CD8-positive, alpha-beta memory T cell (primary cell): ENCODE measurements around the gene SGCD. TPM values are rescaled to one million over a fixed set of nuclear protein-coding genes. Genes with fewer than 3 reads are reported as not detected.

ENCODE experiments used
- CTCF ChIA-PET: fragments of 350-600 bp; sonication (Branson Sonifier 250); formaldehyde crosslinking; loops from one replicate; lab custom pipeline; 2021; ENCODE audit warnings: antibody characterized with exemption; lab: Charles Lee
- POLR2A ChIA-PET: fragments of 350-600 bp; sonication (Branson Sonifier 250); formaldehyde crosslinking; loops from one replicate; lab custom pipeline; 2021; ENCODE audit warnings: antibody characterized with exemption; lab: Charles Lee
- DNase-seq, 5 donors: peaks; one replicate each; pipeline versions ENCODE4 v3.0.0 to v3.0.0-alpha.2; 2020 to 2022; ENCODE audit warnings: mixed read lengths in 1 of 5
- H3K27ac ChIP-seq: one replicate; pipeline ENCODE4 v1.7.0; 2013; ENCODE audit warnings: low read depth, mild to moderate bottlenecking, low read length, moderate library complexity
- H3K27me3 ChIP-seq: 2 replicates; pipeline ENCODE4 v1.7.0; 2013; ENCODE audit warnings: low read length, mild to moderate bottlenecking; ENCODE audit not compliant: insufficient read depth, poor library complexity, severe bottlenecking
- H3K36me3 ChIP-seq: 2 replicates; pipeline ENCODE4 v1.7.0; 2013; ENCODE audit warnings: mild to moderate bottlenecking, low read length, moderate library complexity; ENCODE audit not compliant: insufficient read depth
- H3K4me1 ChIP-seq: 2 replicates; pipeline ENCODE4 v1.7.0; 2013; ENCODE audit warnings: mild to moderate bottlenecking, low read length, moderate library complexity; ENCODE audit not compliant: insufficient read depth
- H3K4me3 ChIP-seq: 2 replicates; pipeline ENCODE4 v1.7.0; 2013; ENCODE audit warnings: mild to moderate bottlenecking, low read length
- H3K9me3 ChIP-seq: 2 replicates; pipeline ENCODE4 v1.7.0; 2013; ENCODE audit warnings: mild to moderate bottlenecking, low read length
- H3K27ac Mint-ChIP-seq, 8 donors: one replicate each; pipeline ENCODE4 v1.8.0; 2020 to 2021; ENCODE audit warnings: mixed read lengths in 8 of 8, mild to moderate bottlenecking in 6 of 8, inconsistent platforms in 3 of 8, moderate library complexity in 3 of 8
- H3K27me3 Mint-ChIP-seq, 2 donors: one replicate each; pipeline ENCODE4 v1.8.0; 2020 to 2021; ENCODE audit warnings: mixed read lengths in 2 of 2, mild to moderate bottlenecking in 1 of 2, moderate library complexity in 1 of 2
- H3K36me3 Mint-ChIP-seq, 3 donors: one replicate each; pipeline ENCODE4 v1.8.0; 2020 to 2021; ENCODE audit warnings: mixed read lengths in 3 of 3, inconsistent platforms in 1 of 3, mild to moderate bottlenecking in 1 of 3
- H3K4me1 Mint-ChIP-seq, 3 donors: one replicate each; pipeline ENCODE4 v1.8.0; 2020 to 2021; ENCODE audit warnings: mixed read lengths in 3 of 3, inconsistent platforms in 1 of 3, mild to moderate bottlenecking in 1 of 3
- H3K4me3 Mint-ChIP-seq, 7 donors: one replicate each; pipeline ENCODE4 v1.8.0; 2020 to 2021; ENCODE audit warnings: mixed read lengths in 7 of 7, mild to moderate bottlenecking in 6 of 7, moderate library complexity in 4 of 7, inconsistent platforms in 2 of 7
- H3K9me3 Mint-ChIP-seq, 5 donors: one replicate each; pipeline ENCODE4 v1.8.0; 2020 to 2022; ENCODE audit warnings: mixed read lengths in 5 of 5, mild to moderate bottlenecking in 3 of 5, moderate library complexity in 2 of 5, inconsistent platforms in 1 of 5
- polyA plus RNA-seq: library from polyadenylated mRNA; unstranded; fragments of 300-500 nt; fragmentation: Illumina TruSeq; gene quantifications from one replicate; pipeline ENCODE4 v1.2.3, GENCODE V29; 2021
- total RNA-seq, 2 experiments: library from RNA; stranded (reverse); gene quantifications; one replicate each; pipeline ENCODE4 v1.2.3, GENCODE V29; 2021

The SGCD gene
- total and polyA plus RNA-seq, 3 experiments from 2014 or later = 0.11 to 0.14 (median 0.11) TPM

- Histone ChIP-seq H3K27ac (no peak overlapping the region), H3K4me1 (no peaks in the 10 kb centered on the region), H3K36me3 (no peaks in the 10 kb centered on the region), H3K4me3 (no peak overlapping the region), H3K9me3 (no peaks in the 10 kb centered on the region), H3K27me3 (no peaks in the 10 kb centered on the region)
- Mint-ChIP-seq H3K27me3 (peaks cover 13 to 61% of the 10 kb centered on the region in 2 donors), H3K36me3 (no peaks in the 10 kb centered on the region), H3K4me3 (no peak overlapping the region), H3K9me3 (no peaks in the 10 kb centered on the region), H3K4me1 (no peaks in the 10 kb centered on the region), H3K27ac (no peak overlapping the region)
- DNase-seq = no peak
- POLR2A ChIA-PET = no interaction called here
- CTCF ChIA-PET = interaction anchor here (1.1 kb wide), 1 partner anchor 248 kb away, joined by 5 read pairs; no protein-coding TSS in a partner anchor
Observed at GRCh38 chr5:156686380-156686779, 359.4 kb downstream of the SGCD start.

DNA sequence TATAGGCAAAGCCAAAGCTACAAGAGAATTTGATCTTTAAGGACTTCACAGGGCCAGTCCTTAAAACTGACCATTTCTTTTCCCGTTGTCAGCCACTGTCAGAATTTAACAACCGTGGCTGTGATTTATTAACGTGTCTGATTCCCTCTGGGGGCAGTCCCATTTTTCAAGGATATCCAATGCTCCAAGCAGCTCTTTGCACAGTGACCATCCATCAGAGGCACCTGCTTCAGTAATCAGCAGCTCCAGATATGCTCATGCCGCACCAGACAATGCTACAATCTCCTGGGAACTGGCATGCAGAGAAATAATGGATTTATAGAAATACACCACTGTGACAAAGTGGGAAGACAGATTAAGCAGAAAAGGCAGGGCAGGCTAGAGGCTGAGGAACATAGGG lies 359.8 kb downstream of the SGCD start:
- H3K9me3 ChIP-seq = no peaks in the 10 kb centered on the region
- no peak overlapping the region for H3K27ac Mint-ChIP-seq
- H3K4me1 Mint-ChIP-seq = no peaks in the 10 kb centered on the region
- no peaks in the 10 kb centered on the region for H3K36me3 ChIP-seq
- peaks cover 13 to 59% of the 10 kb centered on the region in 2 donors for H3K27me3 Mint-ChIP-seq
- no peaks in the 10 kb centered on the region for H3K4me1 ChIP-seq
- ChIA-PET CTCF (interaction anchor here (1.1 kb wide), 1 partner anchor 248 kb away, joined by 5 read pairs; no protein-coding TSS in a partner anchor), POLR2A (no interaction called here)
- no peaks in the 10 kb centered on the region for H3K9me3 Mint-ChIP-seq
- no peak overlapping the region for H3K27ac ChIP-seq
- H3K4me3 ChIP-seq = no peak overlapping the region
- H3K36me3 Mint-ChIP-seq = no peaks in the 10 kb centered on the region
- no peaks in the 10 kb centered on the region for H3K27me3 ChIP-seq
- H3K4me3 Mint-ChIP-seq = no peak overlapping the region
- no peak for DNase-seq

DNA sequence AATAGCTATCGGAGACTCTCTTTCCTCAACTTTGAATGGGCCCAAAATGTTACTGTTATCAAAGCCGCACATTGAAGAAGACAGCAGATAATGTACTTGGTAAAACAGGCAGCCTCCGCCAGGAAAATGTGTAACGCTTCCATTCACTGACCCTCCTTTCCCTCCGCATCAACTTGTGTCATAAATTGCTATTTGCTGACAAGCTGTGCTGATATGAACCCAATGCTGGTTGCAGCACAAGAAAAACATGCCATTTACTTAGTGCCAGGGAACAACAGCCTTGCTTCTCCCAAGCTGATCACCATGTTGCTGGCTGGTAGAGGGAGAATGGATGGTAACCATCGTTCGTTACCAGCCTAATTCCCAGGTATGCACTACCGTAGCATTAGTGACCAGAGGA lies 360.6 kb downstream of the SGCD start:
- POLR2A ChIA-PET = no interaction called here
- H3K4me1 Mint-ChIP-seq = no peaks in the 10 kb centered on the region
- H3K27ac ChIP-seq = no peak overlapping the region
- H3K4me1 ChIP-seq = no peaks in the 10 kb centered on the region
- H3K36me3 Mint-ChIP-seq = no peaks in the 10 kb centered on the region
- H3K9me3 ChIP-seq = no peaks in the 10 kb centered on the region
- H3K27me3 Mint-ChIP-seq = peaks cover 13 to 59% of the 10 kb centered on the region in 2 donors
- no peak overlapping the region for H3K4me3 ChIP-seq
- no peak overlapping the region for H3K27ac Mint-ChIP-seq
- no peaks in the 10 kb centered on the region for H3K9me3 Mint-ChIP-seq
- H3K27me3 ChIP-seq = no peaks in the 10 kb centered on the region
- H3K4me3 Mint-ChIP-seq = peak overlapping the region in 1 of 7 donors; percentile 32
- CTCF ChIA-PET = no interaction called here
- no peak for DNase-seq
- no peaks in the 10 kb centered on the region for H3K36me3 ChIP-seq

GRCh38 chr5:156691572-156691971 lies 364.6 kb downstream of the SGCD start:
- Mint-ChIP-seq H3K27me3 (peaks cover 8 to 31% of the 10 kb centered on the region in 2 donors), H3K4me1 (no peaks in the 10 kb centered on the region), H3K9me3 (no peaks in the 10 kb centered on the region), H3K36me3 (no peaks in the 10 kb centered on the region), H3K4me3 (no peak overlapping the region), H3K27ac (no peak overlapping the region)
- H3K4me1 ChIP-seq = no peaks in the 10 kb centered on the region
- H3K4me3 ChIP-seq = no peak overlapping the region
- no peak for DNase-seq
- H3K27me3 ChIP-seq = no peaks in the 10 kb centered on the region
- ChIA-PET POLR2A (no interaction called here), CTCF (no interaction called here)
- no peaks in the 10 kb centered on the region for H3K9me3 ChIP-seq
- H3K27ac ChIP-seq = no peak overlapping the region
- H3K36me3 ChIP-seq = no peaks in the 10 kb centered on the region

DNA sequence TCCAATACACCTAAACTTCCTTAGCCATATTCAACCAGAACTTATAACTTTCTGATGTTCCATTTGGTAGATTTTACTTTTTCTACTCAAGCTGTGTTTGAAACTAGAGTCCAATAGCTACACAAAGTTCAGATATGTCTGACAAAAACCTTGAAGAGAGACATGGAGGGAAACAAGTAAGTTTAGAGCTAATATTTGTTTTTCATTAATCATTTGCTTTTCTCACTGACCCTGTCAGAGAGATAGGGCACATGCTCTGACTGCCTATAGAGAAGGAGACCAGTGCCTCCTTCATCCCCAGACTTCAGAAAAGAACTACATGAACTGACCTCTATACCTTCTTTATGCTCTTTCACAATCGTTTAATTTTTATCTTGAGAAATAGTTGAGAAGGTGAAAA lies 366.1 kb downstream of the SGCD start:
- DNase-seq = no peak
- POLR2A ChIA-PET = no interaction called here
- H3K27me3 Mint-ChIP-seq = peaks cover 8 to 26% of the 10 kb centered on the region in 2 donors
- H3K4me3 Mint-ChIP-seq = no peak overlapping the region
- CTCF ChIA-PET = no interaction called here
- no peaks in the 10 kb centered on the region for H3K9me3 Mint-ChIP-seq
- H3K9me3 ChIP-seq = no peaks in the 10 kb centered on the region
- H3K4me1 ChIP-seq = no peaks in the 10 kb centered on the region
- H3K36me3 ChIP-seq = no peaks in the 10 kb centered on the region
- no peaks in the 10 kb centered on the region for H3K27me3 ChIP-seq
- H3K27ac ChIP-seq = no peak overlapping the region
- H3K27ac Mint-ChIP-seq = no peak overlapping the region
- H3K36me3 Mint-ChIP-seq = no peaks in the 10 kb centered on the region
- H3K4me3 ChIP-seq = no peak overlapping the region
- H3K4me1 Mint-ChIP-seq = no peaks in the 10 kb centered on the region

DNA sequence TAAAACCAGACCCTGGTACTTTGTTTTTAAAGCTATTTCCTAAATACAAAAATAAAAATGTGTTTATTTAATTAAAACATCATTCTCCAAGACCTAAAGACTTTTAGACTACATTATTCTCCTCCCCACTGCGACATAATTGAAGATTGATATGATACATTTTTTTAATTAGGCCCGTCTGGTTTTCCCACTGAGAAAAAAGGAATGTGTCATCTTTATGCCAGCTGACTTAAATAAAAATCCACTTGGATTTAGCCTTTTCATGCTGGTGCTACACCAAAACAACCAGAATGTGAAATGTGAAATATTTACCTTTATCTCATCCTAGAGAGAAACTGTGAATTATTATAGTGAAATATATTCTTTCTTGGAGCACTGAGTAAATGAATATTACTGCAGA lies 367.6 kb downstream of the SGCD start:
- no peaks in the 10 kb centered on the region for H3K36me3 Mint-ChIP-seq
- no peak overlapping the region for H3K4me3 ChIP-seq
- no peaks in the 10 kb centered on the region for H3K9me3 ChIP-seq
- H3K27me3 ChIP-seq = no peaks in the 10 kb centered on the region
- no peaks in the 10 kb centered on the region for H3K9me3 Mint-ChIP-seq
- H3K27ac Mint-ChIP-seq = no peak overlapping the region
- CTCF ChIA-PET = no interaction called here
- POLR2A ChIA-PET = no interaction called here
- DNase-seq = no peak
- H3K27me3 Mint-ChIP-seq = peaks cover 4 to 19% of the 10 kb centered on the region in 2 donors
- no peaks in the 10 kb centered on the region for H3K4me1 ChIP-seq
- H3K4me3 Mint-ChIP-seq = no peak overlapping the region
- H3K4me1 Mint-ChIP-seq = no peaks in the 10 kb centered on the region
- no peaks in the 10 kb centered on the region for H3K36me3 ChIP-seq
- H3K27ac ChIP-seq = no peak overlapping the region

- Mint-ChIP-seq H3K9me3 (no peaks in the 10 kb centered on the region), H3K4me1 (no peaks in the 10 kb centered on the region), H3K4me3 (no peak overlapping the region), H3K36me3 (no peaks in the 10 kb centered on the region), H3K27ac (no peak overlapping the region), H3K27me3 (peaks cover 2 to 19% of the 10 kb centered on the region in 2 donors)
- ChIA-PET POLR2A (no interaction called here), CTCF (no interaction called here)
- Histone ChIP-seq H3K4me3 (no peak overlapping the region), H3K4me1 (no peaks in the 10 kb centered on the region), H3K27ac (no peak overlapping the region), H3K9me3 (no peaks in the 10 kb centered on the region), H3K27me3 (no peaks in the 10 kb centered on the region), H3K36me3 (no peaks in the 10 kb centered on the region)
- no peak for DNase-seq
Observed at GRCh38 chr5:156695774-156696173, 368.8 kb downstream of the SGCD start.

- H3K27ac Mint-ChIP-seq = no peak overlapping the region
- ChIA-PET CTCF (no interaction called here), POLR2A (no interaction called here)
- Histone ChIP-seq H3K27ac (no peak overlapping the region), H3K9me3 (no peaks in the 10 kb centered on the region), H3K4me1 (no peaks in the 10 kb centered on the region), H3K4me3 (no peak overlapping the region), H3K36me3 (no peaks in the 10 kb centered on the region), H3K27me3 (no peaks in the 10 kb centered on the region)
- H3K4me1 Mint-ChIP-seq = no peaks in the 10 kb centered on the region
- no peaks in the 10 kb centered on the region for H3K9me3 Mint-ChIP-seq
- no peak for DNase-seq
- H3K36me3 Mint-ChIP-seq = no peaks in the 10 kb centered on the region
- H3K4me3 Mint-ChIP-seq = no peak overlapping the region
- H3K27me3 Mint-ChIP-seq = peaks cover 1 to 19% of the 10 kb centered on the region in 2 donors
Observed at GRCh38 chr5:156698323-156698722, 371.4 kb downstream of the SGCD start.

DNA sequence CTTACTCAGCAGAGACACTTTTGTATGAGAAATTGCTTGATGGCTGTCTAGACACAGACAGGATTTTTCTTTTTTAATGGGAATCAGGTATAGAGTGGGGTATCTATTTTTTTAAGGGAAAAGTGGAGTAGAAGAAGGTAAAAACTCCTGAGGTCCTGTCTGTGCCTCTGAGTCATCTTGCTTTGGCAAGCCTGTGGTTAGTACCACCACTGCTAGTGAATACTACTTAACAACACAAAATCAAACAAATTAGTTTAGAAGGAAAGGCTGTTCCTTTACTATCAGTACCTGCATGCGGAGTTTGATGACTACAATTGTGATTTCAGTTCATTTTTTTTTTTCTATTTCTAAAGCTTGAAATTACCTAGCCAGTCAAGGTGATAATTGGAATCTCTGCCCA lies 372.2 kb downstream of the SGCD start:
- Mint-ChIP-seq H3K27ac (peak overlapping the region in 1 of 8 donors; percentile 24), H3K27me3 (peaks cover 1 to 19% of the 10 kb centered on the region in 2 donors), H3K4me3 (no peak overlapping the region), H3K4me1 (no peaks in the 10 kb centered on the region), H3K9me3 (no peaks in the 10 kb centered on the region), H3K36me3 (no peaks in the 10 kb centered on the region)
- Histone ChIP-seq H3K36me3 (no peaks in the 10 kb centered on the region), H3K9me3 (no peaks in the 10 kb centered on the region), H3K27me3 (no peaks in the 10 kb centered on the region), H3K4me3 (no peak overlapping the region), H3K4me1 (no peaks in the 10 kb centered on the region), H3K27ac (no peak overlapping the region)
- POLR2A ChIA-PET = no interaction called here
- CTCF ChIA-PET = no interaction called here
- no peak for DNase-seq
